ENCODE data around the gene FIGNL2.
A peak's percentile ranks its signal among the peaks of the same experiment; 100 is the strongest.

DNA sequence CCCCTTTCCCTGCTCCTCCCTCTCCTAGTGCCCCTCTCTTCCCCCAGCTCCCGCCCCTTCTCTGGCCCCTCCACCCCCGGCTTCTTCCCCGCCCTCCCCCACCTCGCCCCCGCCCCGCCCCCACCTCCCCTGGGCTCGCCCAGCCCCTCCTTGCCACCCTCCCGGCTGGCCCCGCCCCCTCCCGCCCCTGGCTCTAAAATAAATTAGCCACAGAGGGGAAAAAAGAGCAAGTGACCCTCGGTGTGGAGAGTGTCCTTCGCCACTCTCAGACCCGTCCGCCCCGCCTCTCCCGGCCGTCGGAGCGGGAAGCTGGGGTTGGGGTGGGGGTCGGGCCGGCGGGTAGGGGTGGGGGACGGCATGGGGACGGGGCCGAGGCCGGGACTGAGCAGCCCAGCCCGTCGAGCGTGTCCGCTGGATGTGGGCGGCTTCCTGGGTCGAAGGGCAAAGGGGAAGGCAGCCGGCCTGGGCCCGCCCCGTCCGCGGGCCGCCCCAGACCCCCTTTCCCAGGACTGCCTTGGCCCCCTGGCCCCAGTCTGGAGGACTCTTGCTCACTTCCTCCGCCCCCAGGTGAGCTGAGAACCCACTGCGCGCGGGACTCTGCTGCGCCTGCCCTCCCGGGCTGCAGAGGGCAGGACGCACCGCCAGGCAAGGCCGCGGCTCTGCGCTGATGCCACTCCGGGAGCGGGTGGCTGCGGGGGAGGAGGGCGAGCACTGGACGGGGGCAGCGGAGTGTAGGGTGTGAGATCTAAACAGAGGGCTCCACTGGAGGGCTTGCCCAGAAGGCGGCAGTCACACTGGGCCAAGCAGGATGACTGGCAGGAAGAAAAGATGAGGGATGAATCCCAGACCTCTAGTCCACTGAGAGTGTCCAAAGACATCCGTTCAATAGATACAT lies 570 bp upstream of the FIGNL2 start:
- TF ChIP-seq, protein P1, sequence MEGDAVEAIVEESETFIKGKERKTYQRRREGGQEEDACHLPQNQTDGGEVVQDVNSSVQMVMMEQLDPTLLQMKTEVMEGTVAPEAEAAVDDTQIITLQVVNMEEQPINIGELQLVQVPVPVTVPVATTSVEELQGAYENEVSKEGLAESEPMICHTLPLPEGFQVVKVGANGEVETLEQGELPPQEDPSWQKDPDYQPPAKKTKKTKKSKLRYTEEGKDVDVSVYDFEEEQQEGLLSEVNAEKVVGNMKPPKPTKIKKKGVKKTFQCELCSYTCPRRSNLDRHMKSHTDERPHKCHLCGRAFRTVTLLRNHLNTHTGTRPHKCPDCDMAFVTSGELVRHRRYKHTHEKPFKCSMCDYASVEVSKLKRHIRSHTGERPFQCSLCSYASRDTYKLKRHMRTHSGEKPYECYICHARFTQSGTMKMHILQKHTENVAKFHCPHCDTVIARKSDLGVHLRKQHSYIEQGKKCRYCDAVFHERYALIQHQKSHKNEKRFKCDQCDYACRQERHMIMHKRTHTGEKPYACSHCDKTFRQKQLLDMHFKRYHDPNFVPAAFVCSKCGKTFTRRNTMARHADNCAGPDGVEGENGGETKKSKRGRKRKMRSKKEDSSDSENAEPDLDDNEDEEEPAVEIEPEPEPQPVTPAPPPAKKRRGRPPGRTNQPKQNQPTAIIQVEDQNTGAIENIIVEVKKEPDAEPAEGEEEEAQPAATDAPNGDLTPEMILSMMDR (conservative IDR thresholded peaks at IDR 0.05; ENCODE audit: low read depth in 2 of 2), result peak; percentile 17 to 42; a peak in 2 of 4 replicates
- TF ChIP-seq, protein P2, sequence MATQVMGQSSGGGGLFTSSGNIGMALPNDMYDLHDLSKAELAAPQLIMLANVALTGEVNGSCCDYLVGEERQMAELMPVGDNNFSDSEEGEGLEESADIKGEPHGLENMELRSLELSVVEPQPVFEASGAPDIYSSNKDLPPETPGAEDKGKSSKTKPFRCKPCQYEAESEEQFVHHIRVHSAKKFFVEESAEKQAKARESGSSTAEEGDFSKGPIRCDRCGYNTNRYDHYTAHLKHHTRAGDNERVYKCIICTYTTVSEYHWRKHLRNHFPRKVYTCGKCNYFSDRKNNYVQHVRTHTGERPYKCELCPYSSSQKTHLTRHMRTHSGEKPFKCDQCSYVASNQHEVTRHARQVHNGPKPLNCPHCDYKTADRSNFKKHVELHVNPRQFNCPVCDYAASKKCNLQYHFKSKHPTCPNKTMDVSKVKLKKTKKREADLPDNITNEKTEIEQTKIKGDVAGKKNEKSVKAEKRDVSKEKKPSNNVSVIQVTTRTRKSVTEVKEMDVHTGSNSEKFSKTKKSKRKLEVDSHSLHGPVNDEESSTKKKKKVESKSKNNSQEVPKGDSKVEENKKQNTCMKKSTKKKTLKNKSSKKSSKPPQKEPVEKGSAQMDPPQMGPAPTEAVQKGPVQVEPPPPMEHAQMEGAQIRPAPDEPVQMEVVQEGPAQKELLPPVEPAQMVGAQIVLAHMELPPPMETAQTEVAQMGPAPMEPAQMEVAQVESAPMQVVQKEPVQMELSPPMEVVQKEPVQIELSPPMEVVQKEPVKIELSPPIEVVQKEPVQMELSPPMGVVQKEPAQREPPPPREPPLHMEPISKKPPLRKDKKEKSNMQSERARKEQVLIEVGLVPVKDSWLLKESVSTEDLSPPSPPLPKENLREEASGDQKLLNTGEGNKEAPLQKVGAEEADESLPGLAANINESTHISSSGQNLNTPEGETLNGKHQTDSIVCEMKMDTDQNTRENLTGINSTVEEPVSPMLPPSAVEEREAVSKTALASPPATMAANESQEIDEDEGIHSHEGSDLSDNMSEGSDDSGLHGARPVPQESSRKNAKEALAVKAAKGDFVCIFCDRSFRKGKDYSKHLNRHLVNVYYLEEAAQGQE (IDR thresholded peaks at IDR 0.05; ENCODE audit: unreplicated experiment), result no peak
- TF ChIP-seq POLR2AphosphoS5 (IDR thresholded peaks at IDR 0.05; ENCODE audit: low read depth), result 0 out of 2 replicates have a peak, but pooled peaks have one; percentile 12
- no peak for TF ChIP-seq ZNF331 (CRISPR knock-in tag; IDR thresholded peaks at IDR 0.05; ENCODE audit: low read depth)
- TF ChIP-seq EZH2 (IDR thresholded peaks at IDR 0.05; ENCODE audit: low read depth, unreplicated experiment), result no peak
- TF ChIP-seq, protein P3, sequence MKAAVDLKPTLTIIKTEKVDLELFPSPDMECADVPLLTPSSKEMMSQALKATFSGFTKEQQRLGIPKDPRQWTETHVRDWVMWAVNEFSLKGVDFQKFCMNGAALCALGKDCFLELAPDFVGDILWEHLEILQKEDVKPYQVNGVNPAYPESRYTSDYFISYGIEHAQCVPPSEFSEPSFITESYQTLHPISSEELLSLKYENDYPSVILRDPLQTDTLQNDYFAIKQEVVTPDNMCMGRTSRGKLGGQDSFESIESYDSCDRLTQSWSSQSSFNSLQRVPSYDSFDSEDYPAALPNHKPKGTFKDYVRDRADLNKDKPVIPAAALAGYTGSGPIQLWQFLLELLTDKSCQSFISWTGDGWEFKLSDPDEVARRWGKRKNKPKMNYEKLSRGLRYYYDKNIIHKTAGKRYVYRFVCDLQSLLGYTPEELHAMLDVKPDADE (IDR thresholded peaks at IDR 0.05), result no peak
- no peak for TF ChIP-seq EZH2phosphoT487 (IDR thresholded peaks at IDR 0.05; ENCODE audit: unreplicated experiment)
- no peak for TF ChIP-seq STAT1 (IDR thresholded peaks at IDR 0.05; ENCODE audit: unreplicated experiment)
- TF ChIP-seq CREB1 (CRISPR knock-in tag; IDR thresholded peaks at IDR 0.05; ENCODE audit: low read depth), result no peak
- TF ChIP-seq ZNF114 (CRISPR knock-in tag; IDR thresholded peaks at IDR 0.05), result no peak
